ENCODE measurements around the gene LRP3.

- TF ChIP-seq CTCF (IDR thresholded peaks at IDR 0.05) (no peak), POLR2A (IDR thresholded peaks at IDR 0.05) (no peak)
These were observed 63.7 kb downstream of the LRP3 start for GRCh38 chr19:33257828-33258227.
